ENCODE data around the gene CD1D. TPM values are rescaled to one million over a fixed set of nuclear protein-coding genes. Genes with fewer than 3 reads are reported as not detected.
"Not testable (repeated sequence)": the region's sequence is repeated elsewhere in the genome, so short reads cannot be mapped to it uniquely, and the experiment has no call there.

The CD1D gene
- 0.44 TPM for total RNA-seq

DNA sequence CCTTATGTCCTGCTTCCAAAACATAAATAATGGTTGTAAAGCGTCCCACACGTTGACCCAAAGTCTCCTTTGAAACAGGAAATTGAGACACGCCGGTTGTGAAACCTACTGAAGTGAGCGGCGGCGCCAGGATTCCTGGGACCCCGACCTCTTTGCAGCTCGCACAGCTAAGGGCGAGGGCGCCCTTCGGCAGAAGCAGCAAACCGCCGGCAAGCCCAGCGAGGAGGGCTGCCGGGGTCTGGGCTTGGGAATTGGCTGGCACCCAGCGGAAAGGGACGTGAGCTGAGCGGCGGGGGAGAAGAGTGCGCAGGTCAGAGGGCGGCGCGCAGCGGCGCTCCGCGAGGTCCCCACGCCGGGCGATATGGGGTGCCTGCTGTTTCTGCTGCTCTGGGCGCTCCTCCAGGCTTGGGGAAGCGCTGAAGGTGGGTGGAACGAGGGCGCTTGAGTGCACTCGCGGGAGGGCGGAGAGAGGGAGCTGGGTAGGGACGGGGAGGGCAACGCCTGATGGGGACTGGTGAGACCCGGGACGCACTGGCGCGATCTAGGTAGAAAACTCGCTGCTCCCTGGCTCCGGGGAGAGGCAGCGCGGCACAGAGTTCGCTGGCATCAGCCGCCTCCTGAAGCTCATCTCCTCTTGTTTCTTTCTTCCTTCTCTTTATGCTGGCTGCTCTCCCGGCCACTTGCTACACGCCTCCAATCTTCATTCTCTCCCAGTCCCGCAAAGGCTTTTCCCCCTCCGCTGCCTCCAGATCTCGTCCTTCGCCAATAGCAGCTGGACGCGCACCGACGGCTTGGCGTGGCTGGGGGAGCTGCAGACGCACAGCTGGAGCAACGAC lies at the start of gene CD1D:
Gene CD1D (plus strand): TSS at position 155 of the 836 bp plus-strand sequence. CDS start 207 bp downstream, at position 362.
- ATAC-seq = peak; percentile 15

DNA sequence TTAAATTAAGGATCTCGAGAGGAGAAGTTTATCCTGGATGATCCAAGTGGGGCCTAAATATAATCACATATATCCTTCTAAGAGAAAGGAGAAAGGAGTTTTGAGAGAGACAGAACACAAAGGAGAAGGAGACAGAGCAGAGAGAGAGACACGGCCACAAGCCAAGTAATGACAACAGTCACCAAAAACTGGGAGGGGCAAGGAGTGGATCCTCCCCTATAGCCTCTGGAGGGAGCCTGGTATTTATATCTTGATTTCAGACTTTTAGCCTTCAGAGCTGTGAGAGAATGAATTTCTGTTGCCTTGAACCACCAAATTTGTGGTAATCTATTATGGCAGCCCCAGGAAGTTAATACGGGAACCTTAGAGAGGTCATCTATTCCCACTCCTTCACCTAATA lies 49.5 kb upstream of the CD1D start:
- no peak for ATAC-seq

DNA sequence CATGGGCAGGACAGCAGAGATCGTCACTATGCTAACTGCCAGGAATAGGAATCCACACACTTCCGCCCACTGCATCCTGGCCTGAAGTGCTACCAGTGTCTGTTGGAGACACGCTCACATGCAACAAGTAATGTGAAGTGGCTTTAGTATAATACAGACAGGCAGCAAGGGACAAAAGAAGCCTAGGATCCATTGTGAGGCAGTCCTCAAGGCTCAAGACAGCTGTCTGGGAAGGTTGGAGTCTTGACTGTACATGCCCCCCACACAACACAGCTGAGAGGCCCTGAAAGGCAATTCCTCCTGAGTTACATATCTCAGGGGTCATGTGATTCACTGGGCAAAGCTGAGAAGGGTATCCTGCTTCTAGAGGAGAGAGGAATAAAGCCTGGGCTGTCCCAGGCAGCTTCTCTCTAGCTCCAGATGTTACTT lies 39.9 kb upstream of the CD1D start:
- ATAC-seq = no peak

DNA sequence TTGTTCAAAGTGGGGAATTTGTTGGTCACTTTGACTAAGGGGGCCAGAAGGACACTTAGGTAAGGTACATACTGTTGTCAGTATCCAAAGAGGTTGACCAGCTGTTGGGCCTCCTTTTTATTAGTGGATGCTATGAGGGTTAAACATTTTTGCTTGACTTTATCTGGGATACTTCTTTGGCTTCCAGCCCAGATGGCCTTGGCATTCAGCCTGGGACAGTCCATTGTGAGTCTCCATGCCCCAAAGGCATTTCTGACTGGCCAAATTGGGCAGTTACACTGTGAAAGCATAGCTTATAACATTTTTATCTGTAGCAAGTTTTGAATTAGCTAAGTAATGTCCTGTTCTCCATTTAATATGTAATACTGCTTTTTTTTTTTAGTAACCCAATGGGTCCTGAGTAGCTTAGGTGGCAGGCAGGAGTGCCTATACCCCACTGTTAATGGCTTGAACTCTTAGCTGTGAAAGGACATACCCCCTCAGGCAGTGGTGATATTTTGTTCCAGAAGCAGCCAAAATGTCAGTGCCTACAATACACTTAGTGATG lies 35.4 kb upstream of the CD1D start:
- ATAC-seq = no peak

DNA sequence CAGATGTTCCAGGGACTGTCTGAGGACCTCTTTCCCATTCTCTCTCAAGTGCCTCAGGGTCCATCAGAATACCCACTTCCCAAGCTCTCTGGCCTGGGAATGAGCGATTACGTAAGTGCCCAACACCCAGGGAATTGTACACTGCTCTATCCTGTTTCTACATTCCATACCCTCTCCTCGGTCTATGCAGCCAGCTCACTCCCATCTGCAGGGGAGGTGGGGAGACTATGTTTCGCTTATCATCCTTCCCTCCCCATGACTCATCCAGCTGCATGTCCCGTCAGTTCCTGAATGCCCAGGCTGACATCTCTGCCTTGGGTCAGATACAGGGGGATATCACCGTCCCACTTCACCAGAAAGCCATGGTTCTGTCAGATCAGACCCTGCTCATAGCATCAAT lies 34.5 kb upstream of the CD1D start:
- peak; percentile 6 for ATAC-seq

DNA sequence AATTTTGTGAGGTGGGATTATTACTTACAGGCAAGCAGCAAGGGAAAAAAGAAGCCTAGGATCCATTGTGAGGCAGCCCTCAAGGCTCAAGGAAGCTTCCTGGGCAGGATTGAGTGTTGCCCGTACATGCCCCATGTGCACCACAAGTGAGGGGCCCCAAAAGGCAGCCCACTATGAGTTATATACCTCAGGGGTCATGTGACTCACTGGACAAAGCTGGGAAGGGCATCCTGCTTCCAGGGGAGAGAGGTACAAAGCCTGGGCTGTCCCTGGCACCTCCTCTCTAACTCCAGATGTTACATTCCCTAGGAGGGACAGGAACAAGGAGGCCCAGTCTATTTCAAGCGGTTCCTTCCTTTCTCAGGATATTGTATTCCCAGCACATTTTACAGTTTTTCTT lies 34.0 kb upstream of the CD1D start:
- no peak for ATAC-seq

DNA sequence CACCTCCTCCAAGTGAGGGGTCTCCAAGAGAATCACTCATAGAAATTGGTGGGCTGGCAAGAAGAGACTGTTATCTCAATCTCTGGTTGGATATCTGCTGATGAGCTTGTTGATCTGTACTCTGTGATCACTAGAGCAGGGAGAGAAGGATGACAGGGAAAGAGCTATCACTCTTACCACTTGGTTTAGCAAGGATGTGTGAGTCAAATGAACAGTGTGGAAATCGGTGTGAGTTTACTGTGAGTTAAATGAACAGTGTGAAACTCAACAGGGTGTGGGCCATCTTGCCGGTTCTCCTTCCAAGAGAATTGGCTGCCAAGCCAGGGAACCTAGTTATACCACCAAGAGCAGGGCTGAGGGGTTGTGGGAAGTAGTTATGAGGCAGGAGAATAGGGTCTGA lies 33.3 kb upstream of the CD1D start:
- no peak for ATAC-seq

DNA sequence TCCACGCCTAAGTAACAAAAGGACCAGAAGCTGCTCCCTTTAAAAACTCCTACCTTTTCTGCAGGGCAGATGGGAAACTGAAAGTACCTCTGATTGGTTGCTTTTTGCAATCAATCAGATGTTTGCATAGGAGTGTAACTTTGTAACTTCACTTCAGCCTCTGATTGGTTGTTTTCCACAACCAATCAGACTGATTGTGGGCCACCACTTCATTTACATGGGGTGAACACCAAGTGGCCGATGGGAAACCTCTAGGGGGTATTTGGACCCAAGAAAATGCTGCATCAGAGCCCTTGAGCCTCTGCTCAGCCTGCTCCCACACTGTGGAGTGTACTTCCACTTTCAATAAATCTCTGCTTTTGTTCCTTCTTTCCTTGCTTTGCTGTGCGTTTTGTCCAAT lies 32.8 kb upstream of the CD1D start:
- ATAC-seq = no peak

DNA sequence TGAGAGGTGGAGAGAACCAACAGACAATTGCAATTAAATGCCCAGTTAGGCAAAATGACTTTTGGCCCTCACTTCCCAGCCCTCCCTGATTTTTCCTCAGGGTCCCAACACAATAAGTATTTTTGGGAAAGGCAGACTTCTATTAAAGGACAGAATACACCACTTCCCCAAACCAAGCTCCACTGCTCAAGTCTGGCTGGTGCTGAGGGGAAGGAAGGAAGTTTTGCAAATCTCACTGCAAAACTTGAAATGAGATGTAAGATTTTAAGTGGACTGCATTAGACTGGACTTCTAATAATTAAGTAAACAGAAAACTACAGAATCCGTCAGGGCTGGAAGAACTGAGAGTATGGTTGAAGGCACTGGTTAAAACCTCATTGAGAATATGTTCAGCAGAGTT lies 32.2 kb upstream of the CD1D start:
- ATAC-seq = no peak

DNA sequence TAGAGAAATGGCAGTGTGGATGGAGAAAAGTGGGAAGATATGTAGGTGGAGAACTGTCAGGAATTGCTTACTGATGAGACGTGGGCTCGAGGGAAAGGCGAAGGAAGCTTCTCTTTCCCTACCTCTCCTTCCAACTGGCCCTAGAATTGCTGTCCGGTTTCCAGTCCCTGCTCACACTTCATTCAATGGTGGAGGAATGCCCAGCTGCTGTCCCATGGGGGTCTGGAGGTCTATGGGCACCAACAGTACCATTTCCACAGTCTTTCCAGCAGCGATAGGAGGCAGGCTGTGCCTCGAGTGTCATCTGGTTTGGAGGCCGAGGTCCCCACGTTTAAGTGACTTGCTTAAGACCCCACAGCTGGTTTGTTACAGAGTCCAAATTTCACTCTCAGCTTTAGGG lies 31.5 kb upstream of the CD1D start:
- ATAC-seq = no peak

DNA sequence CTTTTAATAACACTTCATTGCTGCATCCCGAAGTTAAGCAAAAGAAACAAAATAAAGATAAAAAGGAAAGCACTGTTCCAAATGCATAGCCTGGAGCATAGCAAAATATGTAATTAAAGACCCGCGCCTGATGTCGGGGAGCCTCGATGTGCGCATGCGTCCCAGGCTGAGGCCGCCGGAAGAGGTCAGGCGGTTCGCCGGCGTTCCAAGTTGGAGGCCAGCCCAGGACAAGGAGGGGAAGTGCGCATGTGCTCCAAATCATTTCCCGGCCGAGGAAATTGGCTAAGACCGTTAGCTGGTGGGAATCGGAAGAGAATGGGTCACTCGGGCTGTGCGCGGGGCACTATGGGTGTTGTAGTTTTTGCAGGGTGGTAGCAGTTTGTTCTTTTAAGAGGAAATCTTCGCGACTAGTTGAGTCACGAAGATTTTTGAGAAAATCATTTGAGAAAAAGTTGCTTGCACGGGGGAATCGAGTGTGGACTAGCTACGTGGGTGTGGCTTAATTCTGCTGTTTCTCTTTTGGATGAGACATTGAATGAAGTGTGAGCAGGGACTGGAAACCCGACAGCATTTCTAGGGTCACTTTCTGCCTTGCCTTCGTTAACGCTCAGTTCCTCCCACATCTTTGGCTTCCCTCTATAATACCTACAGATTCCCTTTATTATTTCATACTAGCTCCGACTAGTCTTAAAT lies 31.0 kb upstream of the CD1D start:
- ATAC-seq = peak; percentile 91

DNA sequence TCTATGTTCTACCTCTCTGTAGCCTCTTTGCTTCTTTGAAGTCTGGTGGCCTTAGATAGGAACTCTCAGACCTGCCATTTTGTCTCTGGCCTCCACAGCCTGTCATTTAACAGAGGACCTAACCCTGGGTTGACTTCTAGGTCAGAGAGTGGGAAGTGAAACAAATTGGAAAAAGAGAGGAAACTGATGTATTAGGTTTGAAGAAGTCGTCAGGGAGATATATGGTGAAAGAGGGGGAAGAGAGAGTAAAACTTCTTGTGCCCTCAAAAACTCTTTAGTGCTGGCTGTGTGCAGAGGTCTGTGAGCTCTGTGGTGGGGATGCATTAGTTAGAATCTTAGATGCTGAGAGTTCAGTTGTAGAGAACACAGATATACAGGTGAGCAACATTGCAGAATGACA lies 30.2 kb upstream of the CD1D start:
- ATAC-seq = no peak

DNA sequence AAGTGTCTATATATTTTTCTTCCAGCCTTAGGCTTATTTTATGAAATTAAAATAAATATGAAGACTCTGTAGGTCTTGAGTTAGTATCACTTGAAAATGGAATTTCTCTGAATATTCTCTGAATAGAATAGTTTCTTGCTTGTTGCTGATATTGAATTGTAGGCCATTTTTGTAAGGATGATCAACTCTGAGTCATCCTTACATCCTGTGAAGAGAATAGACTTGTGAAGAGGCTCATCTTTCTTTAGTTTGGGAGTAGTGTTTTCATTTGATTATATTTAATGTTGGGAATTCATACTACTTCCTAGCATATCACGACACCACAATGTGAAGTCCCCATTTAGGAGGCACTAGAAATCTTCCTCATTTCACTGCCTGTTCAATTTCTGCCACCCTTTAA lies 27.5 kb upstream of the CD1D start:
- no peak for ATAC-seq

DNA sequence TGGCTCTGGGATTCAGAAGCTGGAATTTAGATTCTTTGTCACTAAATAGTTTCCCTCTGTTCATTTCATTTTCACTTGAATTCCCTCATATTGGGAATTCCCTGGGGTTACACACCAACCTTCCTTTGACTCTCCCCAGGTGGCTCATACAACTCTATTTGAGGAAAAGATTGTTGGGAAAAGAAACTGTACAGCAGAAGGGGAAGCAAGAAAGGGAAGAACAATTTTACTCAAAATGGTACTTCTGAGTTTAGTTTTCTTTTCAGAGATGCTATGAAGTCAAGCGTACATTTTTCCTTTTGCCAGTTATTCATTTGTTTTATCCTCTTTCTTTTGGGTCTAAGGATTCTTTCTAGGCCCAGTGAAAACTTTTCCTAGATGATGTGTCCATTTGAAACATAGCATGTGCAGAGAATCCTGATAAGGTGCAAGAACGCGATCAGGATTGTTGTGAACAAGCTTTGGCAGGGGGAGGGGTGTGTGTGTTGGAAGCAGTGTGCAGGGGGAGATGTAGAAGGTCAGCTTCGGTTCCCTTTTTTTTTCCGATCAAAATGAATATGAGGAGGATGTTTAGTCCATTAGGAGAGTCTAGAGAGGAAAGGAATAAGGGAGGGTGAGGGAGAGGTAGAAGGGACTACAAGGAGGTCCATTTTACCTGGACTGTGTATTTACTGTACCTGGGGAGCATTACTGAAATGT lies 26.8 kb upstream of the CD1D start:
- no peak for ATAC-seq

DNA sequence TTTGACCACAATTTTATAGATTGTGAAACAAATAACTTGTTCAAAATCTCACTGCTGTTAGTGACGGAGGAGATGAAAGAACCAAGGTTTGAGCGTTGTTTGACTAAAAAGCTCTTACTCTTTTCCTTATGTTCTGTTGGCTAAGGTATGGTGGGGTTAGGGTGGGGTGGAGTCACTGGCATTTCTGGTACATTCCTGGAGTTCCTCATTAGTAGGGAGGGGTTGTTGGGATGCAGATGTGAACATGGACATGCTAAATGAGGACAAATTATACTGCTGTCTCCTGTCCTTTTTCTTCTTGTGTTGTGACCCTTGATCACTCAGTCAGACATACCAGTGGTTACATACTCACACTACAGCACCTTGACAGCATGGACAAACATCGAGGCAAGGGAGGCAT lies 26.2 kb upstream of the CD1D start:
- ATAC-seq = no peak

DNA sequence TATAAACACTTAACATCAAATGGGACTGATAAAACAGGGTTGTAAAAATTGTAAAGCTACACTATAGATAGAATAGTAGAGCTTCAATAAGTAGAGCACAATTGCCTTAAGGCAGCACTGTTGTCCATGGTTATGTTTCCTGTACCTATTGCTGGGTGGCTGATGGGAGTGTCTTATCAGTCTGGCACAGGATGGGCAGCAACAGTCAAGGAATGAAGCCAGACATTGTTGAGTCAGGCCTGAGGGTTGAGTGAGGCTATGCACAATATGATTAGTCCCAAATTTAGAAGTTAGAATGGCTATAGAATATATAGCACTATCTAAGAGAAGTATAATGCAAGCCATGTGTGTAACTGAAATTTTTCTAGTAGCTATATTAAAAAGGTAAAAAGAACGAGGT lies 25.0 kb upstream of the CD1D start:
- ATAC-seq = no peak

DNA sequence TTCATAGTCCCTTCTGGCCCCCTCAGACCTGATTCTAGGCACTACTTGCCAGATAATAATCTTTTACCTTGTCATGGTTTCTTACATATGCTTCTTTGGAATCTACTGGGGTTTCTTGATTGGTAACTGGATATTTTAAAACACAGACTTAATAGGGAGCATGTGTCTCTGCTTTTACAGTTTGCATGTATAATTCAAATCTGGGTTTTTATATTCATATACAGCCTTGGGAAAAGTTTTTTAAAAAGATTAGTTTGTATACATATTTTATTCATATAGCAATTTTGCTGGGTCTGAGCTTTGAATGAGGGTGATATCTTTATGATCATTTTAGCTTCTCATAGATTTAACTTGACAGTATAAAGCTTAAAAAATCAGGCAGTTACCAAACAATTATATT lies 21.1 kb upstream of the CD1D start:
- no peak for ATAC-seq

DNA sequence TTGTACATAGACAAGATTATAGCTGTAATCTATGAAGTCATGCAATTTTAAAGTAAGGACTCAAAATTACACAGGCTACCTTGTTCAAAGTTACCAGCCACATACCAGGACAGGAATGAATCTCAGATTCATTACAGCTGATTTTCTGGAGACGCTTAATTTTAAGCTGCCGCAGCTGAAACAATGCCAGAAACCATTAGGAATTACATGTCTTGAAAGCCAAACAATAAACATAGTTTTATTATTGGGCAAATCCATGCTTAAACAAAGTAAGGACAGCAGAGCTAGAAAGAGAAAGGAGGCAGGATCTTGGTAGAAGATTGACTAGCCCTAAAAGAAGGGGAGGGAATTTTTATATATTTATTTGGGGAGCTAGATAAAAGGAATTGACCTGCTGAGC lies 19.2 kb upstream of the CD1D start:
- ATAC-seq = no peak

DNA sequence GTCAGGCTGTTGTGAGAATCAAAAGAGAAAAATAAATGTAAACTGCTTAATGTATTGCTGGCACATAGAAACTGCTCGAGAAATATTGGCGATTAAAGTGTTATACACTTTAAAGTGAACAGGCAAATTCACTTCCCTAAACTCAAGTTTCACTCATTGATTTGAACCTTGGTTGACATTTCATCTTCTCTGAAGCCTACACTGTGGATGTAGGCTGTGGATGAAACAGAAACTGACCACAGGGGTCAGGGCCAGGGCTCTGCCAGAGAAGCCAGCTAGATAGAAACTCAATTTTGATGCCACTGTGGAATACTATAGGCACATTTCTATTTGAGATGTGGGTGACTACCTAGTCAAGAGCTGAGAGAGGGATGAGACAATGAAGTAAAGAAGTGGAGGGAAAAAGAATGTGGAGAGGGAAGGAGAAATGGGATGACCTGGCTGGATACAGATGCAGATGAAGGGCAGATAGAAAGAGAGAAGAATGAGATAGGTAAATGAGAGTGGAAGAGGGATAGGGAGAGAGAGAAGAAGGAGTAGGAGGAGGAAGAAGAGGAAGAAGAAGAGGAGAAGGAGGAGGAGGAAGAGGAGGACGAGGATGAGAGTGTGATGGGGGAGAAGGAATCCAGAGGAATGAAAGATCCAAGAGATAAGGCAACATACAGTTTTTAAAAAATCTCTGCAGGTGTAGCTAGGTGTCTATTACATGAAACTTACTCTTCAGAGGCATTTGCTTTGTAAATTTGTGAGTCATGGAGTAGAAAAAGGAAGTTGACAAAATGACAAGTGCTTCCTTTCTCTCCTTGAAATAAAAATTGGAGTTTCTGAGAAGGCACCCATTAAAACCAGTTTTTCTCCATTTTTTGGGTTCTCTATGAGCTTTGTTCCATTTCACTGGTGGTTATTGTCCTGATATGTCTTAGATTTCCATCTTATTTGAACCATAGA lies 17.4 kb upstream of the CD1D start:
- no peak for ATAC-seq

DNA sequence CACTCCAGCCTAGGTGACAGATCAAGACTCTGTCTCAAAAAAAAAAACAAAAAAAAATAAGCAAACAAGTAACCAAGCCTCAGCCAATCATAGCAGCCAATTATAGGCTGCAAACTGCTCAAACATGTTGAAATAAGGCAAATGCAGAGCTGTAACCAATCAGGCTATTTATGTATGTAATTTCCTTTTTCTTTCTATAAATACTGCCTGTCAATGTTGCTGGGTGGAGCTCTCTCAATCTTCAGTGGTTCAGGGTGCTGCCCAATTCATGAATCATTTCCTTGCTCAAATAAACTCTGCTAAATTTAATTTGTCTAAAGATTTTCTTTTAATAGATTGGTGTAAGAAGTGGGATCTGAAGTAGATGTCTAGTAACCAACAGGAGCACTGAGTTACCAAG lies 11.6 kb upstream of the CD1D start:
- no peak for ATAC-seq

DNA sequence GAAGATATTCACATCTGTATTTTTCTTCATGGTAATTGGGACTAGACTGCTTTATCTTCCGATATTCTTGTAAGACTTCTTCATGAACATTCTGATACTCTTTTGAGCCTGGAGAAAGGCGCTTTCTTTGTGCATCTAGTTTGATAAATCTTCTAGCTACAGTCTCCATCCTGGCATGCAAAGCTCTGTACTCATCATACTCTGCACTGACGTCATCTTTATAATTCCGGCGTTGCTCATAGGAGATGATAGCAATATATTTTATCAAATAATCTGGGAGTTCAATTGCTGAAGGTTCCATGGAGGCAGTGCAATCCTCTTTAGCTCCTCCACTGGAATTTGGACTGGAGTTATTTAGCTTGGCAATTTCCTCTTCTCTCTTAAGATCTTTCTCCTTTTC lies 4.8 kb upstream of the CD1D start:
- ATAC-seq = not testable (repeated sequence)

DNA sequence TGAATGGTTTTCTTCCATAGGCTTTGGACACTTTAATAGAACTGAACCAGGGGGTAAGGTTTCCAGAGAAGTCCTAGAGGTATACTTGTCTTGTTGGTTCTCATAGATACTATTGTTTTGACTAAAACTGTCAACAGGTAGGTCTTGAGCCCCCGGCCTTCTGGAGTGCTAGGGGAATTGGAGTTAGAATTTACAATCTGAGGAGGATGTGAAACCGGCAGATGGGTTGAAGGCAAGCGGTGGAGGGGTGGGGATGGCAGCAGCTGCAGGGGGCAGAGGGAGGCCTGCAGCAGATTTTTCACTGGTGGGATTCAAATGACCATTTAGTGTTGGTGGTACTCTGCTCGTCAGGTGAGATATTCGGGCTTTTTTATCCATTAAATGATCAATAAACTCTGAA lies 4.3 kb upstream of the CD1D start:
- no peak for ATAC-seq

Data from esophagus mucosa (tissue), 1 donor.